Measurements from ENCODE around the gene PDZD8.

DNA sequence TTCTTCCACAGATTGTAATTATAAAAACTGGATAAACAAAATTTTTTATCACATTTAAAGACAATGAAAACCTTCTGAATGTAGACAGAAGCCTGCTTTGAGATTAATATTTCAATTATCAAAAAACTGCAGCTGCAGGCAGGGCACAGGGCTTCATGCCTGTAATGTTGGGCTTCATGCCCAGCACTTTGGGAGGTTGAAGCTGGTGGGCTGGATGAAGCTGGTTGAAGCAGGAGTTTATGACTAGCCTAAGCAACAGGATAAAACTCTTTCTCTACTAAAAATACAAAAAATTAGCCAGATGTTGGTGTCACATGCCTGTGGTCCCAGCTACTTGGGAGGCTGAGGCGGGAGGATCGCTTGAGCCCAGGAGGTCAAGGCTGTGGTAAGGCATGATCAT lies 41.2 kb downstream of the PDZD8 start:
- TF ChIP-seq, protein P1, sequence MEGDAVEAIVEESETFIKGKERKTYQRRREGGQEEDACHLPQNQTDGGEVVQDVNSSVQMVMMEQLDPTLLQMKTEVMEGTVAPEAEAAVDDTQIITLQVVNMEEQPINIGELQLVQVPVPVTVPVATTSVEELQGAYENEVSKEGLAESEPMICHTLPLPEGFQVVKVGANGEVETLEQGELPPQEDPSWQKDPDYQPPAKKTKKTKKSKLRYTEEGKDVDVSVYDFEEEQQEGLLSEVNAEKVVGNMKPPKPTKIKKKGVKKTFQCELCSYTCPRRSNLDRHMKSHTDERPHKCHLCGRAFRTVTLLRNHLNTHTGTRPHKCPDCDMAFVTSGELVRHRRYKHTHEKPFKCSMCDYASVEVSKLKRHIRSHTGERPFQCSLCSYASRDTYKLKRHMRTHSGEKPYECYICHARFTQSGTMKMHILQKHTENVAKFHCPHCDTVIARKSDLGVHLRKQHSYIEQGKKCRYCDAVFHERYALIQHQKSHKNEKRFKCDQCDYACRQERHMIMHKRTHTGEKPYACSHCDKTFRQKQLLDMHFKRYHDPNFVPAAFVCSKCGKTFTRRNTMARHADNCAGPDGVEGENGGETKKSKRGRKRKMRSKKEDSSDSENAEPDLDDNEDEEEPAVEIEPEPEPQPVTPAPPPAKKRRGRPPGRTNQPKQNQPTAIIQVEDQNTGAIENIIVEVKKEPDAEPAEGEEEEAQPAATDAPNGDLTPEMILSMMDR (IDR thresholded peaks at IDR 0.05) = no peak
- TF ChIP-seq POLR2A (IDR thresholded peaks at IDR 0.05) = no peak
- TF ChIP-seq EP300 (IDR thresholded peaks at IDR 0.05) = no peak
